NCI-H2196 treated with DMSO at 0.1 percent for 48 hours (cell line): ENCODE data around the gene ZNF827.

Experiments
- DNase-seq: peaks from one replicate; lab custom pipeline; 2025; ENCODE audit not compliant: unreplicated experiment; lab: John Stamatoyannopoulos, UW

ZNF827 gene

DNA sequence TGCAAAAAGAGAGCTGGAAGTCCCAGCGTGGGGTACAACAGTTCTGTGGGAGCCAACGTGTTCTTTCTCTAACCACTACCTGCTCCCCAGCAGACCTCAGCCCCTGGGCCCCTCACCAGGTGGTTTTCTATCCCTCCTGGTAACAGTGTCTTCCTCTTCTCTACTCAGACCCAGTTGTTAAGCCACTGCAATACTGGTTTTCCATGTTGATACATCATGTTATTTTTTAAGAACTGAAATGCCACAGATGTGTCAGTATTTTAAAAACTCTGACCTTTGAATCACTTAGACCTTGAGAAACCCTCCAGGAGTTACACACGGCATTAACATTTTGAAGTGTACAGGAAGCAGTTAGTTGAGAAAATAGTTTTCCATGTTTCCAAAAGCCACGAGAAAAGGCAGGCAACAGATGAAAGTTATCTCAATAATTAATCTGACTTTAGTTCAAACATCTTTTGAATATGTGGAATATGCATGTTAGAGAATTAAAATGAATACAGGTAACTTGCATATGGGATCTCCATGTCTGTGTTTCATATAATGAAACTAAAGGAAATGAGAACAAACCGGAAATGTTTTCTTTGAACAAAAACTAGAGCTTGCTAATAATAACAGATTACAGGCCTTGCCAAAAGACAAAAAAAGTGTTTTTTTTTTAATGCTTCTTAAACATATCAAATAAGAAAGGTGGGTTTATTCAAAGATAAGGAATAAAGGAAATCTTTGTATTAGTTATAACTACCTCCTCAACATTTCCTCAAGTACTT, 108.8 kb downstream of the ZNF827 start:
- no peak for DNase-seq

DNA sequence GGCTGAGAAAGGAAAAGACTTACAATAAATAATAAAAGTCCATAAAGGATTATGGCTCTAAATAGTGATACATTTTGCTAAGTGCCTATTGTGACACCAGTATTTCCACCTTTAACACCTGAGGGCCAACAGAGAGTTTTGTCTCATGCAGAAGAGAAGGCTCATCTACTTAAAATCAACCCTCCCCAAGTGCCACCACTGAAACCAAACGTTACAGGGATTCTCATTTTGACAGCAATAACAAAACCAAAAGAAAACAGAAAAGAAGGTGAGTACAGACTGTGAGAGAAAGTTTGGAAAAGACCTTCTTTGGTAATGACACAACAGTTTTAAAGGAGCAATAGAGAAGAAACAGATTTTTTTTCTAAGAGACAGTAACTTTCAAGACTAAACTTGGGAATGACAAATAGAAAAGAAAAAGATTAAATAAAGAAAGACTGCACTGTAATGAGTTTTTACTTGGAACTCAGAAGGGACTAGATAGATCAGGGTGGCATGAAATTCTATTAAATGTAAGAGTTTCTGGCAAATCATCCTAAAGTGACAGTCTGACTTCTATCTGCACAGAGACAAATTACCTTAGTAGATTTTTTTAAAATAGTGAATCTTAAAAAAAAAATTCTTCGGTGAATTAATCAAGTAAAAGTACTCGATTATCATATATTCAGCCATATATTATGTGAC, 109.7 kb downstream of the ZNF827 start:
- no peak for DNase-seq

DNA sequence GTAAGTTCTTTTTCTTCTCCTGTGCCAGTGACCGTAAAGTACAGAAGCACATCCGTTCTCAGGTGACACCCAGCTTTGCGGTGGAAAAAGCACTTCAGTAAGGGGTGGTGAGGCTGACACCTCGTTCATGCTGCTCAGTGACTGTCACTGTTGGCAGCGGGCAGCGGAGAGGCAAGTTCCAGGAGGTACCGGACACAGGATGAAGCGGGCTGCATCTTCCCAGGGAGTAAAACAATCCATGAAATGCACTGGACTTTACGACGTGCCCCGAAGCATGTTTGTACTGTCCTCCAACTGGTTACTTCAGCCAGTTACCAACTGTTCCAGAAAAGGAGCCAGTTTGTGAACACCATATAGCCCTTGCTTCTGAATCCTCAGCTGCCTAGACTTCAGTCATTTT, 110.7 kb downstream of the ZNF827 start:
- no peak for DNase-seq

DNA sequence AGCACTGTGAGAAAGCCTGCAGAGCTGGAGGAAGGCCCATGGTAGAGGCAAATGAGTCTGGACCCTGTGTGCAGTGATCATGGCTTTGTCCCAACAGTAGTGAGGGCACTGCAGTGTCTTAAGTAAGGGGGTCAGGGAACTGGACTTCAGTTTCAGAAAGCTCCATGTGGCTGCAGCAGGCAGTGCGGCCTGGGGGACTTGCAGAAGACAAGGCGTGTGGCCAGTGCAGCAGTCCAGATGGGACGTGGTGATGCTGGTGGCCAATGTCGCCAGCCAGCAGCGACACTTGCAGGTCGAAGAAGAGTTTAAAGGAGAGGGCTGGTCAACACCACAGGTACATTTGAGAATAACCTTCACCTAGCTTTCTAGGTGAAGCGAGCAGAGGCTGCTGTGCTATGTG, 113.4 kb downstream of the ZNF827 start:
- no peak for DNase-seq

DNA sequence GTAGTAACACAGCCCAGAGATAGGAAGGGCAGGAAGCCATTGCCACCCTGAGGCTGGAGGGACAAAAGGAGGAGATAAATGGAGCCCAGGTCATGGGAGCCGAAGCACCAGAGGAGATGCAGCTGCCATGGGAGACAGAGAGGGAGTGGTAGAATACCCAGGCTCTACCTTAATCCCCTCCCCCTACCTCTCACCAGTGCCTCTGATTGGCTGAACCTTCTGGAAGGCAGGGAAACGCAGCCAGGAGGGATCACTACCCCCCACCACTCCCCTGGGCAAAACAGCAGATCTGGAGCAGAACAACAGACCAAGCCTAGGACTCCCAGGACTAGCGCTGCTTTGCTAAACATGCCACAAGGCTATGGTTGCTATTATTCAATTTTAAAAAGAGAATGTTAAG, 114.2 kb downstream of the ZNF827 start:
- DNase-seq, result no peak

DNA sequence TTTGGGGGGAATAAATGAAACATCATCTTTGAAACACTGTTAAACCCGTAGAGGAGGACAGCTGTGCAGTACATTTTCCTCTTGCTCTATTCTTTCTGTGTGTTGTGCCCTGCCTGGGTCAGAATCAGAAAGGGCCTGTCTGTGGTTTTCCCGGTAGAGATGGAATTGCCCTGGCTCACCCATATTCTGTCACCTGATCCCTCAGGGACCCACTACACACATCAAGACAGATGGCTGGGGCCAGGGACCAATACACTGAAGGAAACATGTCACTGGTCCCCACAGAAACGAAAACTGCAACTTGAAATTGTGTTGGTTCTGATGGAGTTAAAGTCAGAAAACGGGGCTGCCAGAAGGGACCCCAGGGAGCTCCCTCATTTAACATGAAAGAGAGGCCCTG, 114.9 kb downstream of the ZNF827 start:
- DNase-seq, result no peak

DNA sequence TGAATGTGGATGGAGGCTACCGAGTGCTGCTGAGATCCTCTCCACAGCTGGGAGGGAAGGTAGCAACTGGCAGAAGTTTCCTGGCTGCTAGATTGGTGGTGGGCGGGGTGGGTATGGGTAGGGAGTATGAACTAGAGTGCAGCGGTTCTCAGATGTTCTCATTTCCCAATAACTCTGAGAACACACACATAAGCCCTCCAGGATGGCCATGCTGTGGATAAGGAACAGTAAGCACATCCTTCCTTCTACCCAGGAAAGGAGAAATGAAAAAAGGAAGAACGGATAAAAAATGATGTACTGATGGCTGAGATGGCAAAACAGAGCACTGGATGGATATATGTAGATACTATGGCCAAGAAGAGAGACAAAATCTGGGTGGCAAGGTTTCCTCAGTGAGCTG, 116.0 kb downstream of the ZNF827 start:
- DNase-seq, result no peak

DNA sequence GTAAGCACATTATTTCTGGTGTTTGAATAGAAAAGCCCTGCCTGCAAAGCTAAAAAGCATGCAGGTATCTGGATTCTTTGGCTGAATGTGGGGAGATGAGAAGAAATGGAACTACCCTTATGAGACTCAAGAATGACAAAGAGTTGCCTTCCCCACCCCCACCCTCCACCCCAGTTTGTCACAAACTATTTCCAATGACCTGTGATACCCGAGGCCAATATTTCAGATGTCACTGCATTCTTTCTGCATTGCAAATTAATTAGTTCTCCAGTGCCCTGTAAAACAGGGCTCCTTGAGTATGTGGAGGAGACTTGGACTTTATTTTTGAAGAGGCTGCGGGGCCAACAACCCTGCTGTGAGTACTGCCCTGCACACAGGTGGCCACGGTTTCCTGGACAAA, 116.4 kb downstream of the ZNF827 start:
- no peak for DNase-seq

DNA sequence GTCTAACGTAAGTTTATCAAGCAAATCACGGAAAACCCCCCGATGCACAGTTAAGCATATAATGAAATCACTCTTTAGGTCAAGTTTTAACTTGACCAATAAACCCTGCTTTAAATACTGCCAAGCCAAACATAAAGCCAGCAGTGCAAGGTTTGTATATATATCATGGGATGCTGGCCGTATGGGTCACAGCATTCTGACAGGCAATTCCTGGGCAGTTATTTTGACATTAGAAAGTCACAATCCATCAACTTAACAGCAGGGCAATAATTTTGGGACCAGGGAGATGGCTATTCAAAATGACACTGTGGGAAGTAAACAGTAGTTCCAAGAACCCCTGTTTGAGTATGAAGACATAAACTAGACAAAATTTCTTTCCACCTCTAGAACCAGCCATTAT, 116.9 kb downstream of the ZNF827 start:
- DNase-seq, result no peak

DNA sequence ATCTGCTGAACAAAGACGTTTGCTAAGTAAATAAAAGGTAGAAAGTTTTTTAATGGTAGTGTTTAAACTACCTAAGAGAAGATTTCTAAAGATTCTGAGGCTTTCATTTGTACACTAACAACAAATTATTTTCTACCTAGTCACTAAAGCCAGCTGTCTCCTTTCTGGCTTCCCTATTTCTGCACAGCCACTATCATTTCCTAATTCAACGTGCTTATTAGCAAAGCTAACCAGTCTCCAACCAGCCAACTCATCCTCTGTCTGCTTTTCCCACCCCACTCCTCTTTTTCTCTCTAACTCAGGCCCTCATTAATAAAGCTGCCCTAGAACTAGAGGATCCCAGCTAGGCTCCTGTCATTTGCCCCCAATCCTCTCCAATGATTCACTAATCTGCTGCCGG, 118.2 kb downstream of the ZNF827 start:
- DNase-seq, result no peak

DNA sequence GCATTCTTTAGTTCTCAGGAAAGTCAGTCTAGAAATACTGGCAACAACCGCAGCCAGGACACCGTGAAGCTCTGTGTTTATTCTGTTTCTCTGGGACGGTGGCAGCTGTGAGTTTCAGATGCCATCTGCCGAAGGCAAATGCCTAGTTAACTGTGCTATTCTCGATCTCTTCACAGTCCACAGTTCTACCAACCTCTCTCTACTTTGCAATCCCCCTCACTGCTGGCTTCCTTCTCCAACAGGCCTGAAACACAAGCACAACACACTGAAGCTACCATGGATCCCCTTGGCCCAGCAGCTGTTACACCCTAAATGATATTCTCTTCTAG, 118.8 kb downstream of the ZNF827 start:
- no peak for DNase-seq

DNA sequence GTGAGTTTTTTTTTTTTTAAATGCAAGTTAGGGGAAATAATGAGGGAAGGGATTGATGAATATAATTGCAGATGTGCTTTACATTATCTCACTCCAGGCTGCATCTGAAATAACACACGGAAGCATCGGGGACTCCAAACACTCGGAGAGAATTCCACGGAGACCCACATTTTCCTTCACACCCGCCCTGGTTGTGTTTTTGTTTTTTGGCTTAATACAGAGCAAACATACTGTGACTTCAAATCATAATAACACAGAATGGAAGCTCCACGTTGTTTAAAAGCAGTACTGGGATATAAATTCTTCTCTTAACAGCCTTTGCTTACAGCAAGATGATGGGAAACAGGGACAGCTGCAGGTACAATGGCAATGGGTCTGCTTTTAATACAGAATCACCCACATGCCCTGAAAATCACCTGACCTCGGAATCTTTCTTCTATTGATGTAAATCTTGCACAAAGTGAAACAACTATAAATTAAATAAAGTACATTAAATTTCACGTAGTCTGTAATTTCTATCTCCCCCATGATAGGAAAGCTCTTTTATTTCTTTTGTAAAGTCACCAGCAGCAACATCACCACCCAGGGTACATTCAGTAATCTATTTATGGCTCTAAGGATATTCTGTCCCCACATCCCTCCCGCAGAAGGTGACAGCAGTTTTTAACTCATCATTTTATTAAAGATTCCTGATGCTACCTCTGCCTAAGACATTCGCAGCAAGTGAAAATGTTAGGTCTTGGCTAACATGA, 119.3 kb downstream of the ZNF827 start:
- DNase-seq, result no peak

DNA sequence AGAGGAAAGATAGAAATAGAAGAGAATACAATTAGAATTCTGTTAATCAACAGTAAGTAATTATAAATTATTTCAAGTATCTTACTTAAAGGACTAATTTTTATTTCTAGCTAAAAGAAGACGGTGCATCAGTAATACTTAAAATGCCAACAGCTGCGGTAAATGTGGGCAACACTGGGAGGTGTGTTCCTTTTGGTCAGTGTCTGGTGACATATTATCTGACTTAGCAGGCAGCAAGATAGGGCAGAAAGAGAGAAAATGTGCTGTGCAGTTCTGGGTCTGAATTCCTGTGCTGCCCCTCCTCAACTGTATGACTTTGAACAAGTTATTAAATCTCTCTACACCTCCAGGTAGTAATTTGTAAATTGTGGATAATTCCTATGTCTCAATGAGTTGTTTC, 120.6 kb downstream of the ZNF827 start:
- no peak for DNase-seq

DNA sequence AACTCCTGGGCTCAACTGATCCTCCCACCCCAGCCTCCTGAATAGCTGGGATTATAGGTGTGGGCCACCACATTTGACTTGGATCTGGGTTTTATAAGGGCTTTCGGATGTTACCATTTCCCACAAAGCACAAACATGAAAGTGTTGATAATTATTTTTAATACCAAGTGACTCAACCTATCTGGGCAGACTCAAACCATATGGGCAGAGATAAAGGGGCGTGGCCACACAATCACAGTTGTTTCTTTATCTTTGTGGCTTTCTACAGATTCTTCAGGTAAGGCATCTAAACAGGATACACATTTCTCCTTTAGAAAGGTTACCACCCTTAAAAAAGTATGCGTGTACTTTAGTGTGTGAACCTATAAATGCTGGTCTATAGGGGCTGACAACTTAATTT, 122.5 kb downstream of the ZNF827 start:
- no peak for DNase-seq

DNA sequence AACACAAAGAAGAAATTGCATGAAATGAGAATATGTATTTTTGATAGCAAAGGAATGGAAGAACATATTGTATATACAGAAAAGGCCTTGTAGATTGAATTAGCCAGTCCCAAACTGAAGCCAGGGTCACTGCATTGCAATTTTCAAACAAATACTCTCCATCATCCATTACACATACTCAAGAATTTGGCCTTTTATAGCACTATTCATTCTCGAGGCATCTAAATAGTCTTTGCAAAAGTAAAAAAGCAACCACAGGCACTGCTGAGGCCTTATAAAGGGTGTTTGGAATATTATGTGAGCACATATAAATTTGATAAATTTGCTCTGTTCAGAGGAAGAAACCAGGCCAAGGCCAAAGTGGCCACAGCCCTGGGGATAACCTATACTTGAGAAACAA, 123.0 kb downstream of the ZNF827 start:
- no peak for DNase-seq

DNA sequence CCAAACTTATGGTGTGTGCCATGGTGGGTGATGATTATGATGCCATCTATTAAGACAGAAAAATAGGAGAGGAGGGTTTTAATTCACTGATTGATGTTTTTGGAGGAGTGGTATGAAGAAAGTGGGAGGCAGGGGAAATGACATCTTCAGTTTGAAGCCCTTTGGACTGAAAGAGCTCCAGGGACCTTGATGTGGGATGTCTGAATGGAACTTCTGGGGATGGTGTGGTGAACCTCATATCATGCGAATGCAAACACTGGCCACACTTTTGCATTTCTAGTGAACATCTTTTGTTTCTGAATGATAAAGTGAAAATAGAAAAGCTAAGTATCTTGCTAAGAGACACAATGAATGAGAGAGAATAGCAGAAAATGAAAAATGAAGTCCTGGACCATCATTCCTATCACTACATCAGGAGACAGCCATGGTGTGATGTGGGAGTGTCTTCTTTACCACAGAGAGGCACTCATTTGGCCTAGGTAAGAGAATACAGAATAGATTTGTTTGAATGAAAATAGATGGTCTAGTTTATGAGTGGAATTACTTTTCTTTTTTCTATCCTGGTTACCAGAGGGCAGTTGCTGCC, 123.5 kb downstream of the ZNF827 start:
- no peak for DNase-seq

DNA sequence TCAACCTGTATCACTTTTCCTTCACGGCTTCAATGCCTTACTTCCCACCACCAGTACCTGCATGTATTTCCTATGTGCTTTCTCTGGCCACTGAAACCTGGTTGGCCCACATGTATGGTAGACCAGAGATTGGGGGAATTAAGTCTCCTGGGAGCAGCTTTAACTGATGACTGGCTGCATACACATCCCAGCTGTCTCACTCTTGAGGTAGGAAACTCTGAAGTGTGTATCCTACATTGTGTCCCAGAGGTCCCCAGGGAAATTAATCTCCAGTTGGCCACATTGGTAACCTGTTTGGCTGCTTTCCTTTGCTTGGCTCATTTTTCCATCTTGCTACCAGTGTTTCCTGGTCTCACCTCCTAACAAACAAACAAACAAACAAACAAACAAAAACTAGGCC, 124.4 kb downstream of the ZNF827 start:
- no peak for DNase-seq

DNA sequence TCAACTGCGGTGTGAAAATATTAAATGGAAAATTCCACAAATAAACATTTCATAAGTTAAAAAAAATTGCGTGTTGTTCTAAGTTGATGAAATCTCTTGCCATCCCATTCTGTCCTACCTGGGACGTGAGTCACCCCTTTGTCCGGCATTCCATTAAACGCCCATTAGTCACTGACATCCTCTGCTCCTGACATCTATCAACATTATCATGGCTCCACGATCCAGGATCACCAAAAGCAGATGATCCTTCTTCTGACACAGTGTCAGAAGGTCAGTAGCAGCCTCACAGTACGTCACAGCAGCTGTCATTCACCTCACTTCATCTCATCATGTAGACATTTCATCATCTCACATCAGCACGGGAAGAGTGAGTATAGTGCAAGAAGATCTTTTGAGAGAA, 125.7 kb downstream of the ZNF827 start:
- no peak for DNase-seq

DNA sequence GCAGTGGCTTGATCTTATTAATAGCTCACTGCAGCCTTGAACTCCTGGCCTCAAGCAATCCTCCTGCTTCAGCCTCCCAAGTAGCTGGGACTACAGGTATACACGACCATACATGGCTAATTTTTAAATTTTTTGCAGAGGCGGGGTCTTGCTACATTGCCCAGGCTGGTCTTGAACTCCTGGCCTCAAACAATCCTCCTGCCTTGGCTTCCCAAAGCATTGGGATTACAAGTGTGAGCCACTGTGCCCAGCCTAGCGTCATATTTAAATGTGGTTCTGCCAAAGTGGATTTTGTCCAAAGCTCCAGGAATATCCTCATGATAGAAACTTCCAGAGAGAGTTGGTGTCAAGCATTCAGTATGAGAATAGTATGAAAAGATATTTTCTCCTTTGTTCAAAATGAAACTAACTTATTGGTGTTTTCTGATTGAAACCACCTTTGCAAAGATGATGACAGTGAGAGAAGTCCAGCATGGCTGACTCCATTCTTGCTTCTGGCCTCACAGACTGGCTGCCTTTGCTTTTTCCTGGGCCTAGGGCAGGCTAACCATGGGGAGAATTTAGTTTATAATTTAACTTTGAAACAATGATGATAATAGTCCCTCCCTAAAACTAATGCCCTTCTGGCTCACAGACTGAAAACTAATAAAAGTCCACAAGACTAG, 129.6 kb downstream of the ZNF827 start:
- no peak for DNase-seq

DNA sequence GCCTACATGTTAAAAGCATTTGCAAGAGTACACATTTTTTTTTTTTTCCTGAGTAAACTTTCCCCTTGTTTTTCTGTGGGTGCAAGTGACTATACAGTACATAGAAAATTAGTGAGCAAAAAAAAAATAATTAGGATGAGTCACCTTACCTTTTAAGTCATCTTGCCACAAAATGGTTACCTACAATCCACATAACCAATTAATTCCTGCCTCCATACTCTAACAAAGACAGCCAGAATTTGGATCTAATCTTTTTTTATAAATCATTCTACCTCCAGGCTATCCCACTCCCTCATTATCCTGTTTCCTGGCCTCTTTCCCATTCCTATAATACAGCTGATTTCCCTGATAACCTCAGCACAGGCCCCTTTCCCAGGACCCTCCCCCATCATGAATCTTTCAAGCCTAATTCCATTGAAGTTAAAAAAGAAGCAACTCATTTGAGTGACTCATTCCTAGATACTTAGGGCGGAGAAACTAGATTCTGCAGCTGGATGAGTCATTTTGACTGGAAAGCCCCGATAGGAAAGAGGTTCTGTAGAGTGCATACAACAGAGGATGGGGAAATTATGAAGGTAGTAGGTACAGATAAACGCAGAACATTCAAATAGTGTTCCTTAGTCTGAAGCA, 130.5 kb downstream of the ZNF827 start:
- no peak for DNase-seq

DNA sequence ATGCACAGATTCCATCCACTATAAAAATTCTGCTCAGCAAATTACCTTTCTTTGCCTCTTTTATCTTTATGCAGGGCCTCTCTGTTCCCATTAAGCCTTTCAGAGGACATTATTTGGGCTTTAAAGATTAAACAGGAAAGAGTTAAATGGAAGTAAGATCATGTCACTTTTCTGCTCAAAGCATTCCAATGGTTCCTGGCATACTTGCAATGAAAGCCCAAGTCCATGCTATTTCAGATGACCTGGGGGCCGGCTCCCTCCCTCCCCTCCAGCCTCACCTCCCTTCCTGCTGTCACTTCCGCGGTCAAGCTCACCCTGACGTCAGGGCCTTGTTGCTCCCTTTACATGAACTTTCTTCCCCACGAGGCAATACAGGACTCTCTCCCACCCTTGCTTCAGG, 133.1 kb downstream of the ZNF827 start:
- DNase-seq, result no peak
